ENCODE results near the gene FHAD1.
"Not testable (repeated sequence)": the region's sequence is repeated elsewhere in the genome, so short reads cannot be mapped to it uniquely, and the experiment has no call there.

Gene FHAD1

GRCh38 chr1:15287035-15287979 is 40.3 kb downstream of the FHAD1 start:
- no peaks in the 10 kb centered on the region for H3K36me3 Mint-ChIP-seq
- no peak overlapping the region for H3K4me3 Mint-ChIP-seq
- no peak overlapping the region for H3K27ac Mint-ChIP-seq
- no peaks in the 10 kb centered on the region for H3K9me3 Mint-ChIP-seq (ENCODE audit: low read depth)
- peaks cover 8% of the 10 kb centered on the region for H3K4me1 Mint-ChIP-seq (ENCODE audit: low read depth)
- peaks cover 9% of the 10 kb centered on the region for H3K27me3 Mint-ChIP-seq

DNA sequence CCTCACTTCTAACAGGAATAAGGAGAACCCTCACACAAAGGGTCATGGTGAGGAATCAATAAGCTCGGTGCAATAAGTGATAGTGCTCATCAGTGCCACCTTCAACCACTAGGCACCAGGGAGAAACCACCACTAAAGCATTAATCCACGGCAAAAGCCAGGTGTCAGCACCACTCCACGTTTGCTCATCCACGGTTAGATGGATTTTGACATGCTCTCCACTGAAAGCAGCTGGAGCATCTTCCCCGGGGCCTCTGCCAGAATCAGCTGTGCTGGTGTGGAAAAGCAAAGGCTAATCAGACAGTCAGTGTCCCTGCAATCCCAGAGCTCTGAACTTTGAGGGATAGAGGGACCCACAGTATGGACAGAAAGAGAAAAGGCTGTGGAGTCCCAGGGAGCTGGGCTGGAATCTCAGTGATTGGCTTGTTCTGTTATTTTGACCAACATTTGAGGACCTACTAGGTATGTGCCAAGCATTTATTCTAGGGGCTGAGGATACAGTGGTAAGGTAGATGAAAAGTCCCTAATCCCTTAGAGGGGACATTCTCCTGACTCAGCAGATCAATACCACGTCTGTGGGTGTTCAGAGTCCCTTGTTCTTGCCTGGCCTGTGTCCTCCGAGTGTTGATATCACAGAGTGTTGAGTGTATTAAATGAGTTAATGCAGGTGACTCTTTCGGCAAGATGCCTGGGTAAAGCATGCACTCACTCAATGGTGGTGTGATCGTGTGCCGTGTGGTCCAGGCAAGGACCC is 41.3 kb downstream of the FHAD1 start:
- H3K9me3 Mint-ChIP-seq (ENCODE audit: low read depth), result no peaks in the 10 kb centered on the region
- H3K36me3 Mint-ChIP-seq, result no peaks in the 10 kb centered on the region
- H3K27ac Mint-ChIP-seq, result no peak overlapping the region
- H3K4me1 Mint-ChIP-seq (ENCODE audit: low read depth), result peaks cover 8% of the 10 kb centered on the region
- H3K4me3 Mint-ChIP-seq, result no peak overlapping the region
- peaks cover 6% of the 10 kb centered on the region for H3K27me3 Mint-ChIP-seq

DNA sequence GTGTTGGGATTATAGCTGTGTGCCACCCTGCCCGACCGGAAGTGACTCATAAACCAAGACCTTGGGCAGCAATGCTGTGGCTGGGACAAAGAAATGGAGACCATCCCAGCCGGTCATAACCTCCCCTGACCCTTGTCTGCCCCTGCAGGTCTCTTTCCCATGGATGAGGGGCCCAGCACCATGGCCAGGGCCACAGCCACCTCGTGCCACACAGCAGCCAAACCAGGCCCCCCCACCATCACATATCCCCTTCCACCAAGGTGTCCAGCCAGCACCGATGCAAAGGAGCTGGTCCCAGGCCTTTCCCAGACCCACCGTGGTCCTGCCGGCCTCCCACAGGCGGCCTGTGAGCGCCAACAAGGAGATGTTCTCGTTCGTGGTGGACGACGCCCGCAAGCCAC is 42.2 kb downstream of the FHAD1 start:
- Mint-ChIP-seq H3K9me3 (ENCODE audit: low read depth) (no peaks in the 10 kb centered on the region), H3K36me3 (no peaks in the 10 kb centered on the region), H3K27me3 (peaks cover 6% of the 10 kb centered on the region), H3K27ac (no peak overlapping the region), H3K4me1 (ENCODE audit: low read depth) (peaks cover 8% of the 10 kb centered on the region), H3K4me3 (no peak overlapping the region)

DNA sequence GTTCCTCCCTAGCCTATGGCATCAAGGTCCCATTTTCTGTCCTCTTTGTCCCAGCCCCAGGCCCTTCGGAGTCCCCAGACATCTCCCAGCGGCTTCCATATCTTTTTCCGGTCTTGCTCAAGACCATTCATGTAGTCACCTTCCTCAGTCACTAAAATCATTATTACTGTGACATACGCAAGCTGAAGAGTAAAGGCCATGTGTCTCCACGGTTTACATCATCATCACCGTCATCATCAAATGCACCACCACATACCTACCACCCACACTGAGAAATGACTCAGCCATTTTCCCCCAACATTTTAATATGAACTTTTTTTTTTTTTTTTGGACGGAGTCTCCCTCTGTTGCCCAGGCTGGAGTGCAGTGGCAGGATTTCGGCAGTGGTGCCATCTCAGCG is 43.4 kb downstream of the FHAD1 start:
- Mint-ChIP-seq H3K36me3 (no peaks in the 10 kb centered on the region), H3K27me3 (peaks cover 6% of the 10 kb centered on the region), H3K9me3 (ENCODE audit: low read depth) (no peaks in the 10 kb centered on the region), H3K4me1 (ENCODE audit: low read depth) (peaks cover 8% of the 10 kb centered on the region), H3K4me3 (no peak overlapping the region), H3K27ac (peak overlapping the region; percentile 37)

DNA sequence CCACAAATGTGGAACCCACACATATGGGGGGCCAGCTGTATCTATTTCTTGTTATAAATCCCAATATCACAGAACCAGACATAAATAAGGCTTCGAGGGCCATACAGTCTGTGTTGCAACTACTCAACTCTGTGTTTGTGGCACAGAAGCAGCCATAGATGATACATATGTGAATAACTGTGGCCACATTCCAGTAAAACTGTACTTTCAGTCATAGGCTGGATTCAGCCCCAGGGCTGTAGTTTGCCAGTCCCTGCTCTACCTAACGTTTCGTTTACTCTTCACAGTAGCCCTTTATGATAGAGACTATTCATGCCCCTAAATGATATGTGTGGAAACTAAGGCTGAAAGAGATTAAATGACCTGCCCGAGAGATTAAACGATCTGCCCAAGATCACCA is 48.7 kb downstream of the FHAD1 start:
- no peak overlapping the region for H3K4me3 Mint-ChIP-seq
- H3K9me3 Mint-ChIP-seq (ENCODE audit: low read depth), result no peaks in the 10 kb centered on the region
- peaks cover 1% of the 10 kb centered on the region for H3K27me3 Mint-ChIP-seq
- no peak overlapping the region for H3K27ac Mint-ChIP-seq
- no peaks in the 10 kb centered on the region for H3K36me3 Mint-ChIP-seq
- peaks cover 4% of the 10 kb centered on the region for H3K4me1 Mint-ChIP-seq (ENCODE audit: low read depth)

DNA sequence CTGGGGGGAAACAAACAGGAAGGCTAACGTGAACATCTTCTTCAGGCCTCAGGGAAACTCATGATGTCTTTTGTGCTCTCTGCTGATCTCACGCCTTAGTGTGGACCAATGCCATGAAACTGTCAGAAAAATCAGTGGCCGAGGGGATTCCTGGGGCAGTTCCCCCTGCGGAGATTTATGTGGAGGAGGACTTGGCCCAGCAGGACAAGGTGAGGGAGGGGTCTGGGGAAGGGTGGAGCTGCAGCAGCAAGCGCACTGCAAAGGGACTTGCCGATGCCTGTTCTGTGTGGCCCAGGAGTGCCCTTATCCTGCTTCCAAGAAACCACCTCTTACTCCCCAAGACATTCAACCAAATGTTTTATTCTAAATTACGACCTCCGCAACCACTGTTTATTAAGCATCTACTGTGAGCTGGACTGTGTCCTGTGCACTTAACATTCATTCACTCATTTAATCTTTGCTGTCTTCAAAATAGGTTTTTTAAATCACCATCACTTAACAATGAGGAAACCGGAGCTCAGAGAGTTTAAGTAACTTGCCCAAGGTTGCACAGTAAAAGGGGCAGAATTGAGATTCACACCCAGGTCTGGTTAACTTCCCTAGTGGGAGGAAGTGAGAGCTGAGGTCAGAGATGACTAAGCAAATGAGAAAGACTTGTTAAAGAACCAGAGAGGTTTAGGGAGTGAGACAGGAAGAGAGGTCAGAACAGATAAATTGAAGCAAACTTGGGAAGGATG is 49.7 kb downstream of the FHAD1 start:
- H3K4me3 Mint-ChIP-seq, result no peak overlapping the region
- H3K4me1 Mint-ChIP-seq (ENCODE audit: low read depth), result peaks cover 4% of the 10 kb centered on the region
- H3K27me3 Mint-ChIP-seq, result peaks cover 1% of the 10 kb centered on the region
- H3K27ac Mint-ChIP-seq, result no peak overlapping the region
- H3K9me3 Mint-ChIP-seq (ENCODE audit: low read depth), result no peaks in the 10 kb centered on the region
- no peaks in the 10 kb centered on the region for H3K36me3 Mint-ChIP-seq

DNA sequence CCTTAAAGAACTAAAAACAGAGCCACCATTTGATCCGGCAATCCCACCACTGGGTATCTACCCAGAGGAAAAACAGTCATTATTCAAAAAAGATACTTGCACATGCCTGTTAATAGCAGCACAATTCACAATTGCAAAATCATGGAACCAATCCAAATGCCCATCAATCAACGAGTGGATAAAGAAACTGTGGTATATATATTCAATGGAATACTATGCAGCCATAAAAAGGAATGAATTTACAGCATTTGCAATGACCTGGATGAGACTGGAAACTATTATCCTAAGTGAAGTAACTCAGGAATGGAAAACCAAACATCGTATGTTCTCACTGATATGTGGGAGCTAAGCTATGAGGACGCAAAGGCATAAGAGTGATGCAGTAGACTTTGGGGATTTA is 51.0 kb downstream of the FHAD1 start:
- H3K9me3 Mint-ChIP-seq (ENCODE audit: low read depth); H3K4me3 Mint-ChIP-seq; H3K36me3 Mint-ChIP-seq; H3K27me3 Mint-ChIP-seq; H3K4me1 Mint-ChIP-seq (ENCODE audit: low read depth); H3K27ac Mint-ChIP-seq: not testable (repeated sequence)

DNA sequence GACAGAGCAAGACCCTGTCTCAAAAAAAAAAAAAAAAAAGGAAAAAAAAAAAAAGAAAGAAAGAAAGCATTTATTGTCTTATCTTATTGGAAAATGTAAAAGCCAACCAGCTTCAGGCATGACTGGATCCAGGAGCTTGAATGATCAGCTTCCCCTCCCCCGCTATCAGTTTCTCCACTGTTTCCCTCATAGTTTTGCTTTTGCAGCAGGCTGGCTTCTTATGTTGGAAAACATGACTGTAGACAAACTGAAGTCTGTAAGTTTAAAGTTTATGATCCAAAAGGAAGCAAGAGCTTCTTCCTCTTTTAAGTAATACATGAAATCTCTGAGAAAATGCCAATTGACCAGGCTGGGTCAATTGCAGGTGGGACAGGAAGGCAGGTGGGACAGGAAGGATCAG is 52.2 kb downstream of the FHAD1 start:
- Mint-ChIP-seq H3K27ac (no peak overlapping the region), H3K4me1 (ENCODE audit: low read depth) (peaks cover 4% of the 10 kb centered on the region), H3K36me3 (no peaks in the 10 kb centered on the region), H3K27me3 (peaks cover 1% of the 10 kb centered on the region), H3K9me3 (ENCODE audit: low read depth) (no peaks in the 10 kb centered on the region), H3K4me3 (no peak overlapping the region)

GRCh38 chr1:15299806-15300205 is 52.8 kb downstream of the FHAD1 start:
- Mint-ChIP-seq H3K27me3 (peaks cover 1% of the 10 kb centered on the region), H3K27ac (no peak overlapping the region), H3K4me1 (ENCODE audit: low read depth) (peaks cover 4% of the 10 kb centered on the region), H3K36me3 (no peaks in the 10 kb centered on the region), H3K4me3 (no peak overlapping the region), H3K9me3 (ENCODE audit: low read depth) (no peaks in the 10 kb centered on the region)

DNA sequence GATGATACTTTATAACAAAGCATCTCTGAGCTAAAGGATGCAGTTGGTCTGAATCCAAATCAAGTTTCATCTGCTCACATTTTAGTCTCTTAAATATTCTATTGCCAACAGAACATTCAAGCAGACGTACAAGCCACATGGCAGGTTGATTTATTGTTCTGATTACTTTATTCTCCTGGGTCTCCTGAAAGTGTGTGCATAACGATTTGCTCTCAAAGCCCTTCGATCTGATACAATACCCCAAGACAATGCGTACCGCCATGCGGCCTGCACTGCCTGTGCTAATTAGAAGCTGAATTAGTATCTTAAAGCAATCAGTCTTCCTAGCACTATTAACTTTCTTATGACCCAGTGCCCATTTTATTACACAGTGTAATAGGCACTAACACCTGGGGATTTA is 56.9 kb downstream of the FHAD1 start:
- H3K27me3 Mint-ChIP-seq, result no peaks in the 10 kb centered on the region
- H3K27ac Mint-ChIP-seq, result no peak overlapping the region
- H3K9me3 Mint-ChIP-seq (ENCODE audit: low read depth), result no peaks in the 10 kb centered on the region
- no peak overlapping the region for H3K4me3 Mint-ChIP-seq
- H3K4me1 Mint-ChIP-seq (ENCODE audit: low read depth), result no peaks in the 10 kb centered on the region
- no peaks in the 10 kb centered on the region for H3K36me3 Mint-ChIP-seq

- Mint-ChIP-seq H3K36me3 (no peaks in the 10 kb centered on the region), H3K27ac (no peak overlapping the region), H3K27me3 (no peaks in the 10 kb centered on the region), H3K4me1 (ENCODE audit: low read depth) (no peaks in the 10 kb centered on the region), H3K4me3 (no peak overlapping the region), H3K9me3 (ENCODE audit: low read depth) (no peaks in the 10 kb centered on the region)
Observed at GRCh38 chr1:15304708-15305467, 57.9 kb downstream of the FHAD1 start.

DNA sequence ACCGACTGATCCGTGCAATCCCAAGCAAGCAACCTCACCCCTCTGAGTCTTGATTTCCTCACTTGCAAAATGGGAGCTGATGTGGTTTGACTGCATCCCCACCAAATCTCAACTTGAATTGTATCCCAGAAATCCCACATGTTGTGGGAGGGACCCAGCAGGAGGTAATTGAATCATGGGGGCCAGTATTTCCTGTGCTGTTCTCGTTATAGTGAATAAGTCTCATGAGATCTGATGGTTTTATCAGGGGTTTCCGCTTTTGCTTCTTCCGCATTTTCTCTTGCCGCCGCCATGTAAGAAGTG is 58.4 kb downstream of the FHAD1 start:
- H3K36me3 Mint-ChIP-seq, result no peaks in the 10 kb centered on the region
- H3K27ac Mint-ChIP-seq, result no peak overlapping the region
- H3K9me3 Mint-ChIP-seq (ENCODE audit: low read depth), result no peaks in the 10 kb centered on the region
- H3K4me3 Mint-ChIP-seq, result no peak overlapping the region
- no peaks in the 10 kb centered on the region for H3K4me1 Mint-ChIP-seq (ENCODE audit: low read depth)
- no peaks in the 10 kb centered on the region for H3K27me3 Mint-ChIP-seq

- H3K4me3 Mint-ChIP-seq; H3K27me3 Mint-ChIP-seq; H3K9me3 Mint-ChIP-seq (ENCODE audit: low read depth); H3K36me3 Mint-ChIP-seq; H3K4me1 Mint-ChIP-seq (ENCODE audit: low read depth); H3K27ac Mint-ChIP-seq: not testable (repeated sequence)
Observed at GRCh38 chr1:15306352-15306751, 59.3 kb downstream of the FHAD1 start.

DNA sequence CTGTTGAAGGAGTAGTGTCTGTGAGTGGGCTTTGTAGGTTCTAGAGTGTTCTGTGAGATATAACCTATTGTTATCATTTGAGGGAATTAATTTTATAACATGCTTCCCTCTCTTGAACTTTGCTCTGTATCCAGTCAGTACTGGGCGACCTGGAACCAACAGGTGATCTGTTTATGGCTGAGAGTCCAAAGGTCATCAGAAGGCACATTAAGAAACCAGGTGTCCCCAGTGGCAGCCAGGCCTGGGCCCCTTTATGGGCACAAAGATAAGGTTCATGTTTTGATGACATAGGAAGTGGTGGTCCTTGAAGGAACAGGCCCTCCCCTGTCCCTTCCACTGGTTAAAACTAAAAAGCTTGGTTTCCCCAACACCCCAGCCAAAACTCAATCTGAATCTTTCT is 61.1 kb downstream of the FHAD1 start:
- Mint-ChIP-seq H3K36me3 (no peaks in the 10 kb centered on the region), H3K27ac (no peak overlapping the region), H3K9me3 (ENCODE audit: low read depth) (no peaks in the 10 kb centered on the region)

GRCh38 chr1:15308621-15309027 is 61.6 kb downstream of the FHAD1 start:
- H3K4me3 Mint-ChIP-seq, result no peak overlapping the region
- H3K27me3 Mint-ChIP-seq, result no peaks in the 10 kb centered on the region
- no peaks in the 10 kb centered on the region for H3K36me3 Mint-ChIP-seq
- no peaks in the 10 kb centered on the region for H3K4me1 Mint-ChIP-seq (ENCODE audit: low read depth)
- no peak overlapping the region for H3K27ac Mint-ChIP-seq
- H3K9me3 Mint-ChIP-seq (ENCODE audit: low read depth), result no peaks in the 10 kb centered on the region

More for the DNA sequence above, 61.1 kb downstream of the FHAD1 start:
- H3K4me3 Mint-ChIP-seq, result no peak overlapping the region
- H3K27me3 Mint-ChIP-seq, result no peaks in the 10 kb centered on the region
- H3K4me1 Mint-ChIP-seq (ENCODE audit: low read depth), result no peaks in the 10 kb centered on the region
